ENCODE data around the gene MUC20.
"Not testable (repeated sequence)": the region's sequence is repeated elsewhere in the genome, so short reads cannot be mapped to it uniquely, and the experiment has no call there.

Gene MUC20

GRCh38 chr3:195739561-195740111 lies 18.9 kb downstream of the MUC20 start:
- H3K27ac ChIP-seq: no peak overlapping the region
- no peak for TF ChIP-seq ZFX (IDR thresholded peaks at IDR 0.05; ENCODE audit: borderline replicate concordance)
- TF ChIP-seq CTCF (IDR thresholded peaks at IDR 0.05): no peak

GRCh38 chr3:195744437-195744836 lies 23.7 kb downstream of the MUC20 start:
- TF ChIP-seq CTCF (IDR thresholded peaks at IDR 0.05): no peak
- TF ChIP-seq ZFX (IDR thresholded peaks at IDR 0.05; ENCODE audit: borderline replicate concordance): no peak
- no peak overlapping the region for H3K27ac ChIP-seq

- TF ChIP-seq CTCF (IDR thresholded peaks at IDR 0.05) (no peak), ZFX (IDR thresholded peaks at IDR 0.05; ENCODE audit: borderline replicate concordance) (no peak)
- H3K27ac ChIP-seq: no peak overlapping the region
Measured at GRCh38 chr3:195746346-195746745, 25.6 kb downstream of the MUC20 start.

GRCh38 chr3:195746751-195747150 lies 26.0 kb downstream of the MUC20 start:
- TF ChIP-seq CTCF (IDR thresholded peaks at IDR 0.05) (no peak), ZFX (IDR thresholded peaks at IDR 0.05; ENCODE audit: borderline replicate concordance) (no peak)
- no peak overlapping the region for H3K27ac ChIP-seq

GRCh38 chr3:195748661-195749060 lies 27.9 kb downstream of the MUC20 start:
- no peak for TF ChIP-seq ZFX (IDR thresholded peaks at IDR 0.05; ENCODE audit: borderline replicate concordance)
- TF ChIP-seq CTCF (IDR thresholded peaks at IDR 0.05): no peak
- H3K27ac ChIP-seq: no peak overlapping the region

- H3K27ac ChIP-seq: not testable (repeated sequence)
Measured at GRCh38 chr3:195749101-195749500, 28.3 kb downstream of the MUC20 start.

GRCh38 chr3:195750797-195751520 lies 30.2 kb downstream of the MUC20 start:
- TF ChIP-seq CTCF (IDR thresholded peaks at IDR 0.05) (no peak), ZFX (IDR thresholded peaks at IDR 0.05; ENCODE audit: borderline replicate concordance) (no peak)
- no peak overlapping the region for H3K27ac ChIP-seq
